Retinal pigment epithelial cell (primary cell): ENCODE measurements around the gene NET1.

Experiments
- DNase-seq: peaks from one replicate; pipeline ENCODE4 v3.0.0-alpha.2; 2010; ENCODE audit warnings: low read depth
- H3K4me3 ChIP-seq: 2 replicates; pipeline ENCODE4 v1.5.1; 2011; ENCODE audit warnings: mild to moderate bottlenecking, low read length, control low read depth, moderate library complexity
- TF ChIP-seq, protein P1 (sequence below): conservative IDR thresholded peaks from 2 replicates; pipeline ENCODE4 v1.5.1; 2011; ENCODE audit warnings: low read depth, low read length, control low read depth, inconsistent platforms

The NET1 gene

DNA sequence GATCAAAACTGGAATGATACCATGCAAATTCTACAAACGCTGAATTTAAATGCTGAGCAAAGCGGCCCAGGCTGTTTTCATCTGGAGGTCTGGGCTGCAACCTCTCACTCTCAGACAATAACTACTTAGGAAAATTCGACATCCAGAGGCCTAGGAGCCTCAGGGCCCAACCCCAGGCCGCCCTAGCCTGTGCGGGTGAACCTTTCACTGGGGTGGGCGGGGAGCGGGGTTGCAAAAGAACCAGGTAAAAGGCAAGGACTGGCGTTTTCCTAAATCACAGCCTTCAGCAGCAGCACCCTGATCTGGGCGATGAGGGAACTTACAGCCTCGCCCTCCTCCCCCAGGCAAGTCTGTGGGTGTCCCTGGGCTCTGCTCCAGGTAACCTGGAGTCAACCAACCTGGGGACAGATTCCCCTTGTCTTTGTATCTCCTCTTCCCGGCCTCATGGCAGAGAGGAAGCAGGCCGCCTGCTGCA lies 53.7 kb downstream of the NET1 start:
- no peak overlapping the region for H3K4me3 ChIP-seq
- DNase-seq, result no peak
- TF ChIP-seq, protein P1, sequence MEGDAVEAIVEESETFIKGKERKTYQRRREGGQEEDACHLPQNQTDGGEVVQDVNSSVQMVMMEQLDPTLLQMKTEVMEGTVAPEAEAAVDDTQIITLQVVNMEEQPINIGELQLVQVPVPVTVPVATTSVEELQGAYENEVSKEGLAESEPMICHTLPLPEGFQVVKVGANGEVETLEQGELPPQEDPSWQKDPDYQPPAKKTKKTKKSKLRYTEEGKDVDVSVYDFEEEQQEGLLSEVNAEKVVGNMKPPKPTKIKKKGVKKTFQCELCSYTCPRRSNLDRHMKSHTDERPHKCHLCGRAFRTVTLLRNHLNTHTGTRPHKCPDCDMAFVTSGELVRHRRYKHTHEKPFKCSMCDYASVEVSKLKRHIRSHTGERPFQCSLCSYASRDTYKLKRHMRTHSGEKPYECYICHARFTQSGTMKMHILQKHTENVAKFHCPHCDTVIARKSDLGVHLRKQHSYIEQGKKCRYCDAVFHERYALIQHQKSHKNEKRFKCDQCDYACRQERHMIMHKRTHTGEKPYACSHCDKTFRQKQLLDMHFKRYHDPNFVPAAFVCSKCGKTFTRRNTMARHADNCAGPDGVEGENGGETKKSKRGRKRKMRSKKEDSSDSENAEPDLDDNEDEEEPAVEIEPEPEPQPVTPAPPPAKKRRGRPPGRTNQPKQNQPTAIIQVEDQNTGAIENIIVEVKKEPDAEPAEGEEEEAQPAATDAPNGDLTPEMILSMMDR, result no peak

DNA sequence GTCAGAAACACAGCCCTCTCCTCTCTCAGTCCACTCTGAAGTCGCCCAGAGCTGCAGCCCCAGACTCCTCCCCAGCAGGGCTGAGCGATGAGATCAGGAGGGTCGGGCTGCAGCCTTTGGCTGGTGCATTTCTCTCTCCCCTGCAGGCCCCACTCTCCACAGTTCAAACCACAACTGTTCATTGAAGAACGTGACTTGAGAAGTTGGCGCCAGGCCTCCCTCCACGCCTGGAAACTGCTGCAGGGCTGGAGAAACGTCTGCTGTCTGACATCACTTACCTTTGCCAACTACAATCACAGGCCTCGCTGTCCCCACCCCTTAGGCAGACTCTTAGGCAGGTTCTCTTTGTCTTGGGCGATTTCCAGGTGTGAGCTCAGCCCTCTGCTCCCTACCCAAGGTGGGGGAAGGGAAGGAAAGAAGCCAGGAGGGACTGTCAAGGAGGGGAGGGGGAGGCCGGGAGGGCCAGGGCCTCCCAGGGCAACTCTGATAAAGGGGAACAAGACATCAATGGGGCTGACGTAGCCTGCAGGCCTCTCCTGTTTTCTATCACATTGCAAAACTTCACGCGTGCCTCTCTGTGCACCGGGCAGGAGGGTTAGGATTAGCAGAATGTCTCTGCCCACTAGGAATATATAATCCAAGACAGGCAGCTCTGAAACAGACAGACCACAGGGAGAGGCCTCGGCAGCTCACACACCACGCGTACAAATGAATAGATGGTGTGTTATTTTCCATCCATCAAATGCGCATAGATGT lies 54.3 kb downstream of the NET1 start:
- DNase-seq, result no peak
- TF ChIP-seq, protein P1, result no peak
- no peak overlapping the region for H3K4me3 ChIP-seq

DNA sequence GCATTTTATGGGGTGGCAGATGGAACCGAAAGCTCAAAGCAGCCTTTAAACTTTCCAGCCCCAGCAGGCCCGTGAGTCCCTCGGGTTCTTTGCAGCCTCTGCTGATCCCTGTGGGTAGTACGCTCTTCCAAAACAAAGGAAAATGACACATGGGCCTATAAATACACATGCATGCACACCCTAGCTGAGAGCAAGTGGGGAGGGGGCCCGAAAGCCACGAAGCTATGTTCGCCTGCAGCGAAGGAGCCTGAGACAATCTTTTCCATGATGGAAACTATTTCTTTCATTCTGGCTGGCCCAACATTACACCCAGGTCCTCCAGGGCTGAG lies 54.8 kb downstream of the NET1 start:
- no peak for DNase-seq
- TF ChIP-seq, protein P1, result no peak
- H3K4me3 ChIP-seq, result no peak overlapping the region

DNA sequence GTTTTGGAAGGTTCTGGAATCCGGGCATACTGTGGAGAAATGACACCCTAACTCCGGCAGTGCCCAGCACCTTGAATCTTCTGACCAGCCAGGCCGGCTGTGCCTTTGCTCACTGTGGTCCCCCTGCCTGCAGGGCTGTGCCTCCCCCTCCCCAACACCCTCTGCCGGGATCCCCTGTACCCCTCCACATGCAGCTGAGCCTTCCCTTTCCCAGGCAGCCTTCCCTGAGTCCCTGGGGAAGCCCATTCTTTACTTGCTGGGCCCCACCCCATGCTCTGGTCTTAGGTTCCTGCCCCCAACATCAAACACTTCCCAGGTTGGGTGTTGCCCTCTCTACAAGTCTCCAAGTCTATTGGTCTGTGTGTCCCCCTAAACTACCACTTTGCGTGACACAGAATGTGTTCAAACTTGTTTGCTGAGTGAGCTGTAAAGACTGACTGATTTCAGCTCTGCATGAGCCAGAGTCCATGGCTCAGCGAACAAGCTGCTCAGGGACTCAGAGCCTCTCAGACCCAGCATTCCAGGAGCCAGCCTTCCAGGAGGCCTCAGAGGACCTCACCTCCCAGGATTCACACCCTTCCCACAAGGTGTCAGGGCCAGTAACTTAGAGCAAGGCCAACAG lies 55.4 kb downstream of the NET1 start:
- TF ChIP-seq, protein P1, result no peak
- no peak overlapping the region for H3K4me3 ChIP-seq
- DNase-seq, result no peak

DNA sequence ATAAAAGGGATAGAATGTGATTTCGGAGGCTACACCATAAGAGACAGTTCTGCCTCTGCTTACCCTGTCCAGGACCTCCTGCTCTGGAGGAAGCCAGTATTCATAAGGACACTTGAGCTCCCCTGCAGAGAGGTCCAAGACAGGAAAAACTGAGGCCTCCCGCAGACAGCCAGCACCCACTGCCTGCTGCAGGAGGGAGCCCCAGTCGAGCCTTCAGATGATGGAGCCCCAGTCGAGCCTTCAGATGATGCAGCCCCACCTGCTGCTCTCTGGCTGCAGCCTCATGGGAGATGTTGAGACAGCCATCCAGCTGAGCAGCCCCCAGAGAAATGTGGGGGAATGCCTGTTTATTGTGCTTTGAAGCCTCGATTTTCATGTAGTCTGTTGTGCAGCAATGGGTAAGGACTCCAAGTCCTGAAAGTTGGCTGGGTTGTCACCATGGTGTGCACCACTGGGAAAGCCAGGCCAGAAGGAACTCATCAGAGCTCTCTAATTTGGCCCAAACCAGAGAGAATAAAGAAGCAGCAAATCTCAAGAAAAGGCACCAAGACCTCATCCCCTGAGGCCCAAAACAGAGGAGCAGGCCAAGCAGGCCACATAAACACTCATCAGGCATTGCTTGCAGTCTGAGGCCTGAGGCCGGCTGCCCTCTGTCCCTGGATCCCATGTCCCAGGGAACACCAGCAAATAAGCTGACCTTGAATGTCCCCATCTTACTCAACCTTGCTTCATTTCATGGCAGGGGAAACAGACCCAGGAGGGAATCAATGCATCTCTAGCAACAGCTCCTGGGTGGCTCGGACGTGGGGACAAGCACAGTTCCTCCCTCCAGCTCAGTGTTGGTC lies 56.1 kb downstream of the NET1 start:
- DNase-seq, result no peak
- TF ChIP-seq, protein P1, result no peak
- H3K4me3 ChIP-seq, result no peak overlapping the region

DNA sequence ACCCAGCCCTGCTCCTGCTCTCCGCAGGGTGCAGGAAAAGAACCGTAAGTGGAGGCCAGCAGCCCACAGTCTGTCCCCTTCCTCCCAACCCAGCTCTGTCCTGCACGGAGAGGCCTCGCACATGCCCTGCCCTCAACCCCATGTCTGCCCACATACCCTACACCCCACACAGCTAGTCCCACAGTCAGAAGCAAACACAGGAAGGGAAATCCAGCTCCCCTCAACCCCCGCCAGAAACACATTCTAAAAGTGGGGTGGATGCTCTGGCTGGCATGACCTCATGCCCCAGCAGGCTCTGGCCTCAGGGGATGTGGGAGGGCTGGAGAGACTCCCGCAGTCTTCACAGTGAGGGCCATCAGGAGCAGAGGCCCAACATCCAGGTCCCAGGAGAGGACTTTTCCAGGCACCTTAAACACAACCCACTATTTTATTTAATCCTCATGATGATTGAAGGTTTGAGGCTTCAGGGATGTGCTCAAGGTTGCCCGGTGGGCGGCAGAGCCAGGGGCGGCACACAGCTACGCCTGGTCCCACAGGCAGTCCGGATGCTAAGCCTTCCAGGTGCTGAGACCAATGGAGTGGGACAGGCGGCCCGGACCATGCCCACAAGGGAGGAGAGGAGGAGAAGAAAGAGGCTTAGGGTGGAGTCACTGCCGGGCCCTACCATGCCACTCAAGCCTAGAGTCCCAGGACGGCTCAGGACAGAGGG lies 57.1 kb downstream of the NET1 start:
- H3K4me3 ChIP-seq, result no peak overlapping the region
- TF ChIP-seq, protein P1, result no peak
- DNase-seq, result no peak
